HG03039 (cell line): ENCODE measurements around the gene PBXIP1.

Experiments
- ATAC-seq: cut with Tn5 transposase; IDR thresholded peaks from one replicate; pipeline ENCODE4 v1.9.1; 2021; ENCODE audit warnings: mild to moderate bottlenecking, moderate library complexity; ENCODE audit not compliant: unreplicated experiment

Gene PBXIP1

GRCh38 chr1:154901591-154901990, 54.3 kb downstream of the PBXIP1 start:
- ATAC-seq: no peak

GRCh38 chr1:154899041-154899440, 56.9 kb downstream of the PBXIP1 start:
- no peak for ATAC-seq

GRCh38 chr1:154896771-154897286, 59.1 kb downstream of the PBXIP1 start:
- ATAC-seq: no peak

DNA sequence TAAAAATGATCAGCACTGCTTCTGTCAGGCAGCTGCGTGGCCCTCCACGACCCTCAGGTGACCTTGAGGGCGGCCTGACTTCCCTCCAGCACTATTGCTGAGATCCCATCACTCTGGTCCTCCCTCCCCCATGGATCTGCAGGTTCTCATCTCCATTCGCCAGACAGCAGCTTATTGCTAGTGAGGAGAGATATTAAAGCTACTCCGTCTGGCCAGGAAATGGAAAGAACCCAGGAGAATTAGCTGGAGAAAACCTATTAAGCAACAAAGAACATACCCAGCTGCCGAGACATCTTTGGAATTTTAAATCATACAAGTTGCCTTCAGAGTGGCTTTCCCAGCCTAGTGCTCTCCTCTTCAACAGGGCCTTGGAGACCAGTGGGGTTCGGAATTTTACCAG, 60.1 kb downstream of the PBXIP1 start:
- no peak for ATAC-seq
